ENCODE measurements around the gene OTX1.
A peak's percentile ranks its signal among the peaks of the same experiment; 100 is the strongest.

The OTX1 gene

GRCh38 chr2:63049970-63050333 lies 678 bp upstream of the OTX1 start:
- H3K4me3 ChIP-seq (ENCODE audit: low read depth, low read length), result peak overlapping the region; percentile 51
- TF ChIP-seq CTCF (conservative IDR thresholded peaks at IDR 0.05; ENCODE audit: low read depth, low read length), result no peak
- DNase-seq (ENCODE audit: low read depth), result no peak

GRCh38 chr2:63051042-63051794 lies 588 bp downstream of the OTX1 start:
- no peak for DNase-seq (ENCODE audit: low read depth)
- peak overlapping the region; percentile 51 for H3K4me3 ChIP-seq (ENCODE audit: low read depth, low read length)
- no peak for TF ChIP-seq CTCF (conservative IDR thresholded peaks at IDR 0.05; ENCODE audit: low read depth, low read length)

- peak overlapping the region; percentile 51 for H3K4me3 ChIP-seq (ENCODE audit: low read depth, low read length)
- DNase-seq (ENCODE audit: low read depth), result no peak
- TF ChIP-seq CTCF (conservative IDR thresholded peaks at IDR 0.05; ENCODE audit: low read depth, low read length), result no peak
These were observed 1.2 kb downstream of the OTX1 start for GRCh38 chr2:63051795-63052333.

- H3K4me3 ChIP-seq (ENCODE audit: low read depth, low read length), result no peak overlapping the region
- DNase-seq (ENCODE audit: low read depth), result no peak
- TF ChIP-seq CTCF (conservative IDR thresholded peaks at IDR 0.05; ENCODE audit: low read depth, low read length), result no peak
These were observed 1.9 kb downstream of the OTX1 start for GRCh38 chr2:63052411-63053080.

- TF ChIP-seq CTCF (conservative IDR thresholded peaks at IDR 0.05; ENCODE audit: low read depth, low read length), result no peak
- no peak for DNase-seq (ENCODE audit: low read depth)
- no peak overlapping the region for H3K4me3 ChIP-seq (ENCODE audit: low read depth, low read length)
These were observed 2.7 kb downstream of the OTX1 start for GRCh38 chr2:63053081-63053888.

GRCh38 chr2:63053889-63054602 lies 3.4 kb downstream of the OTX1 start:
- DNase-seq (ENCODE audit: low read depth), result no peak
- peak overlapping the region; percentile 3 for H3K4me3 ChIP-seq (ENCODE audit: low read depth, low read length)

More at GRCh38 chr2:63053889-63054602, 3.4 kb downstream of the OTX1 start:
- TF ChIP-seq CTCF (conservative IDR thresholded peaks at IDR 0.05; ENCODE audit: low read depth, low read length), result peak; percentile 45
